NCI-H2196 (cell line): ENCODE results near the gene PTPRM.

ENCODE experiments used
- DNase-seq: peaks from one replicate; lab custom pipeline; 2025; ENCODE audit not compliant: unreplicated experiment; lab: John Stamatoyannopoulos, UW

Gene PTPRM

DNA sequence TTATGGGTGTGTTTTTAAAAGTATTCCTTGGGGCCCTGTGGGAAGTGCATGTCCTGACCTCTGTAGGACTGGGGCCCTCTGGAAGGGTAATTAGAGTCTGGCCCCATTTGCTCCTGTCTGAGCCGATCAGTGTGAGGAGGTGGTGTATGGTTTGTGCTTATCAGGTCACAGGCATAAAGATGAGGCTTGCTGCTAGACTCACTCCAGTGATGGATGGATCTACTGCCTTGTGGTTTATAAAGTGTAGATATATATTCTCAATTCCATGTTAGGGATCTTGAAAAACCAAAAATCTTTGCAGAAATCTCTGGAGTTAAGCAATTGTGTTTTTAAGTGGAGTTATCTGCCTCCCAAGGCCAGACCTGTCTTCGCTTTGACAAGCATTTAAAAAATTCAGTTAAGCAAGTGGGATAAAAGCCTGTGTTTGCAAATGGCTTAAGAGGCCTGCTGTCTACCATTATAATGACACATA is 182.4 kb downstream of the PTPRM start:
- no peak for DNase-seq

DNA sequence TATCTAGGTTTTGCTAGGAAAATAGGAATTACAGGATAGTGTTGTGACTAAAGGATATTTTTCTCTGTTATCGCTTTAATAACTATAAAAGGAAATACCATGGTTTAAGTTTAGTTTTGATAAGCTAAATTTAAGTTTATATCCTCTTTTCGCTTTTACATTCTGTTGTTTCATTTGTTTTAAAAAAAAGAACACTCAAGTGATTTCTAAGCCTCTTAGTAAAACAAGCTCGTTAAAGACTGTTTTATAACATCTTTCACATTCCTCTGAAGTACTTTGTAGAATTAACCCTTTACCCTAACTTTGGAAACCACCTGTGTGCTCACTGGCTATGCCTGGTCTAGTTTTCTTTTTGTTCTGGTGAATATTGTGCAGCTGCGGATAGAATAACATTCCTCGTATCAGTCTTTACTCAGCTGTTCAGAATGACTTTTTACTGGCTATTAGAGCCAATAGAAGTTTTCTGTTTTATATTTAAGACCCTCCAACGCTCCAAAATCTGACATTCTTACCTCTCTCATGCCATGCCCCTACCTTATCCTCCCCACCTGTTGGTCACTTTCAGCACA is 183.1 kb downstream of the PTPRM start:
- no peak for DNase-seq

DNA sequence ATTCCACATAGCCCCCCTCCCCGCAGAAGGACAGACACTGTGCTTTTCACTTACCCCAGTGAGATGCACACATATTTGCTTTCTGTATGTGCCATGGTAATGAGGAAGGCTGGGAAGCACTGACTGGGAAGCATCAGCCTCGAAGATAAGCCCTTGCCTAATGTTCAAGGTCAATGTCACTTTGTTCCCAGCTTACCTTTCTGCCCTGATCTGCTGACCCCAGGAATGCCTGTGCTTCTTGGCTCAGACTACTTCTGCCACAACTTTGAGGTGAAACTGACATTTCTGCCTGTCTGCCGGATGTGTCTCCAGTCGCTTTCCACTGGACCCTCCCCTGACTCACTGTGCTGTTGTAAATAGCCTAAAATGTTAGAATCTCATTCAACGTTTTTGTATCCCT is 183.8 kb downstream of the PTPRM start:
- no peak for DNase-seq

DNA sequence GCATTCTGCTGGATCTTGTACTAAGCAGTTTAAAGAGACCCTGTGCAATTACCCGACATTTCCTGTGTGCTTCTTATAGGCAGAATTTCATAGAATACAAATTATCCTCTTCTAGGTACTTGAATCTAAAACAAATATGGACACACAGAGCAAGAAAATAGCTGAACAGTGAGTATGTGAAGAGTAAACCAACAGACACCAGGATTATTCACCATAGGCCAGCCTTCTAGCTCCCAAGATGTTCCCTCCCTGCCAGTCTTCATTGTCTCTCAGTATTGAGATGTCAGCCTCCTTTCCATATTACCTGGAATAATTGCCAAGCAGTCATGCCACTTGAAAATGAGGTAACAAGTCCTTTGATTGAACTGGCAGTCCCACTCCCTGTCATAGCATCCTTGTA is 187.1 kb downstream of the PTPRM start:
- no peak for DNase-seq

DNA sequence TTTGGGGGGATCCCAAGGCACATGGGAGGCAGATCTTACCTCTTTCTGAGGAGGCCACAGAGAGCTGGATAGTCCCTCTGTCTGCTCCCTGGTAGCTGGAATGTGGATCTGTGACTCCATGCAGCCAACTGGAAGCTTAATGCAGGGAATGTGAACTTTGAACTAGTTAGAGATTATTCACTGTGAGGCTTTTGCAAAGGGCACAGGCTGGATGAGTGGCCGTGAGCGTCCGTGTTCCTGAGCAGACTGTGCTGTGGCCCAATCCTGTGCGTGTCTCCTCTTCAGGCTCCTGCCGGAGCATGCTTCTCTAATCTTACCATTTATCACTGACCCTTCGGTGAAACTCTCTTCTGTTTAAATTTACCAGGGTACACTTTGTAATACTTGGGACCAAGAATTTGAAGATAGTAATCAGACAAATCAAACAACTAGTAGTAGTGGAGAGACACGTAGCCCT is 187.6 kb downstream of the PTPRM start:
- DNase-seq, result no peak

DNA sequence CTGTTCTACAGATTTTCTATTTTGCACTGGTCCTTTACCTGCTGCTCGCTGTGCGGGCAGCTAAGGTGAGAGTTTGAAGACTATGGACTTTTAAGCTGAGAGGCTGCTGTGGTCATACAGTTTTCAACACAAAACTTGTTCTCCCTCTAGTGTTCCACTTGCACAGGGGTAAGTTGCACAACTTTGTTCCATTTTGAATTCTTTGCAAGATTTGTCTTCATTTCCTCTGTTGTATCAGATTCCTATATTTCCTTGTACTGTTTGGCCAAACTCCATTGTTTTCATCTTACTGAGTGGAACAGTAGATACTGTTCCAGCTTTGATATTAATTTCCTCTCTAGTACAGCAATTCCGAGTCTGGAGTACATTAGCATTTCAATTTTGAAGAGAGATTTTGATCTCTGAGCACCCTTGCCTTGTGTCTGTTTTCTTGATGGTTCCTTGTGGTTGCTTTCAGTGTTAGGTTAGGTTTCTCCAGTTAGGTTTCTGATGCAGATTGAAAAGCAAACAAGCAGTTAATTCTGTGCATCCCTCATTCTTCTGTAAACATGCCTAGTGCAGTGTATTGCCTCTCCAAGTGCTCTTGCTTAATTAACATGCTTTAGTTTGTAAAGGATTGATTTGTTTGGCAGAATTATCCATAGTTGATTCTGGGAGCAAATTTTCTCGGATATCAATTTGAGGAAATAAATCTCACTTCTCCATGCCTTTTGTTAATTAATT is 188.8 kb downstream of the PTPRM start:
- no peak for DNase-seq

DNA sequence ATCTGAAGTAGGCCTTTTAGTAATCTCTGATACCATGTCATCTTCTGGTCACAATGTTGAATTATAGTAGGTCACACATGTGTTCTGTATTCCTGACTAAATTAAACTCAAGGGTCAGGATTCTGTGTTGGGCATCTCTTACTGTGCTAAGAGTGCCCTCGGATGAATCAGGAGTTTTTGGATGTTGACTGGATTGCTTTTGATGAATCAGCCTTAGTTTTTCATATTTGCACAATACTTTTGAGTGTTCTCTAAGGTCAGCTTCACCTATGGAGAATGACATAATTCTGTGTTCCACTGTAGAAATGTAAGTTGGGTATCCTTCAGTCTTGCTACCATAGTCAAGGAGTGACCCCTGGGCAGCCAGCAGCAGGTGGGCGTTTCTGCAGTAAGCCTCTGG is 190.1 kb downstream of the PTPRM start:
- DNase-seq, result no peak

DNA sequence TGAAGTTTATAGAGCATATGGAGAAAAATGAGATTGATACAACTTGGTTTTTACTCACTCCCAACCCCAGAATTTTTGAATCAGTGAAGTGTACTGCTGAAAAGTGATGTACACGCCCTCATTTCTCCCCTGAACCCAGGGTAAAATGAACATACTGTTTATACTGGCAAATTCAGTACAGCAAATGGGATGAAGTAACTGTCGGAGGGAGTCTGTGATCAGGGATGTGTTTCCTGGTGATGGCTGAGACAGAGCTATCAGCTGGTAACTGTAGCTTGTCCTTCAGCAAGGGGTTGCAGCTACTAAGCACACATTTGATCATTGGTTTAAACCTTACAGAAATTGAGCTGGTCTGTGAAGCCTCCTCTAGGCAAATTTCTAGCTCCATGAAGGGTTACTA is 191.6 kb downstream of the PTPRM start:
- DNase-seq, result no peak

DNA sequence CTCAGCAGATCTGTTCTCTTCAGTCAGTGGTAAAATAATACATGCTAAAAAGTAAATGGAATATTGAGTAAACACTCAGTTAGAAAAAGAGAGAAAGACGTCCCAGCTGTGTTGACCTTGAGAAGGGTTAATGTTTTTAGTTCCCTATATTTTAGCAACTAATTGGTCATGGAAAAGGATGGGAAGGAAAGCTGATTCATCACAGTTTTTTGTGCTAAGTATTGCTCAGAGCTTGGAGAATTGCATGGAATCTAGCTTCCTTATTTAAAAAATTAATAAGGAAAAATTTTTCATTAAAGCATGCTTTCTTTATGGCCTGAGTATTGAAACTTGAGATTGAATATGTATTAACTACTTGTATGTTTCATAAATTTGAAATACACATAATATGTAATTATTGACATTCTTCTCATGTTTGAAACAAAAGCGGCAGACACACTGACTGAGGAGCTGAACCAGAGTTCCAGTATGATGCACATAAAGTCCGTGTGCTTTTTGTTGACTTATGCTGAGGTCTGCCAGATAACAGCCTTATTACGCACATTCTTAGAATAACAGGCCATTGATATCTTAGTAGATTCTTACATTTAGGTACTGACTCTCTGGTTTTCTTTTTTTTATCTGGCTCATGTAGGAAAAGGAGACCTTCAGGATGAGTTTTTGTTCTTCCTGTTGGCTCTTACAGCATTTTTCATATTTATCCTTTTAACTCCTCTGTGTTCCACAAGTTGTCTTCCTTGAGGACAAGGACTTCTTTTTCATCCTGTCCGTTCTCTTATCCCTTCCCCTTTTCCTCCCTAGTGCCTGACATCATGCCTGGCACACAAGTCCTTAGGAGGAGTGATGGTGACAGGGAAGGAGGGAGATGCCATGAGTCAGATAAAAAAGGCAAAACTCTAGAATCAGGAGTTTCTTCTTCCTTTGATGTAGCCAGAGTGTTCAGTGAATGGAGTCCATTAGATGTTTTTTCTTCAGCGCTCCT is 194.1 kb downstream of the PTPRM start:
- DNase-seq, result no peak

DNA sequence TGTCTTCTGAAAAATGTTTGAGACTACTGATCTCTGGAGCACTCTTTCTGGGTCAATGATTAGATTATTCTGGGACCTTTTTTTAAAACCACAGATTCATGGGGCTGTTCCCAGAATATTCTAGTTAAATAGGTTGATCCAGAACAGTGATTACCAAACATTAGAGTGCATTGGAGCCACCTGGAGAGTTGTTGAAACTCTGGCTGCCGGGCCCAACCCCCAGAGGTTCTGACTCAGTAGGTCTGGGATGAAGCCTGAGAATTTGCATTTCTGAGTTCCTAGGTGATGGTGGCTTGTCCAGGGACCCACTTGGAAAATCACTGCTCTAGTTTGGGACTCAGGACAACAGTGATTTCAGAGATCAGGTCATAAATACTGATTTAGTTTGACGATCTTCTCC is 197.3 kb downstream of the PTPRM start:
- DNase-seq, result no peak

DNA sequence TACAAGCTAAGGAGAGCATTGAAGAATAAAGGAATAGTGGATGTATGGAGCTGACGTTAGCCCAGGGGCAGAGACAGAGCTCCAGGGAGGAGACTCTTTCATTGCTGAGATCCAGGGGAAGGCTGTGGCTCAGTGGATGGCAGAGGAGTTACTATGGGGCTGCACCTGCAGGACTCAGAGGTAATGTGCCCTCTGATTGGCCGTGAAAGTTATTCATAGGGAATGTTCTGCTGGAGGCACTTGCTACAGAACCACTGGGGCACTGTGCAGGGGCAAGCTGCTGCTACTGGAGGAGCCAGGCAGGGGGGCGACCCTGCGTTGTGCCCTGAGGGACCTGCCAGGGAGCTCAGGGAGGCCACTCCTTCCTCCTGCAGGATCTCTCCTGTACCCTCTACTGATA is 199.2 kb downstream of the PTPRM start:
- no peak for DNase-seq

DNA sequence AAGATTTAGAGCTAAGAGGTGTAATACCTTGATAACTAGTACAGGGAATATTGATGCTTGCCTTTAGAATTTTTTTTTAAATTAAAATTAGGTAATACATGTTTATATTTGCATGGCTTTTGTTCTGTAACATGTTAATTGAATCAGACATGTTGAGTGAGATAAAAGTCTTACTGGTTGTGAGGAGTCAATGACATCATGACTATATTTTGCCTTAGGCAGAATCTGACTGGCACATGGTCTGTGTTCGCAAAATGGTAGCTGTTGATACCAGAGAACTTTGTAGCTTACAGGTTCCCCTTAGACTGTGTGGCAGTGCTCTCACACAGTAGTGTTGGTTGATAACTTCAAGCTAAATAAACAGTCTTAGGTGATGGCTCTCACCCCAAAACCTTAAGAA is 199.7 kb downstream of the PTPRM start:
- no peak for DNase-seq

DNA sequence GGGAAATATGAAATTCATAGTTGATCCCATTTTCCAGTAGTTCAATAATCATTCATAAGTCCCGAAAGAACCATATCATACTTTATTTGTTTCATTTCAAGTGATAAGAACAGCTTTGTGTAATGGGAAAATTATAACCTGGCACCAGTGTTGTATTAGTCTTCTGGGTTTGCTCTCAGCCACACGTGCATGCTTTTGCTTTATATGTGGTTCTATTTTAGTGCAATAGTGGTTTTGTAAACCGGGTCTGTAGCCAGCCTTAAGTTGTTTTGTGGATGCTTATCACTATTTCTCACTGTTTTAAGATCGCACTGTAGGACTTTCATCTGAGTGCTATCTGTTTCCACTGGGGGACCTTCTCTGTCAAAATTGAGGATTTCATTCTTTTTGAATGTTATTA is 203.8 kb downstream of the PTPRM start:
- DNase-seq, result no peak

DNA sequence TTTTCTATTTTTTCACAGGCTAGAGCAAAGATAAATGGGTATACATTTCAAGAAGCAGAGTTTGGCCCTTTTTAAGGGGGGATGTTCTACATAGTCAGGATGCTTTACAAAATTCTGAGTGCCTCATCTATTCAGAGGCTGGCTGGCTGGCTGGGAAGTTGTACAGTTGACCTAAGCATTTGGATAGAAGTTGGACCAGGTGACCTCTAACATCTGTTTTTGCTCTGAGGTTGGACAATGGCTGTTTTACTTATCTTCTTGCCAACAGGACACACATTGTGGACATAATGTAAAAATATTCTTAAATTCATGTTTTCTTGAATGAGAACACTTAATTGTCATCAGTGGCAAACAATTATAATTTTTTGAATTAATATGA is 205.4 kb downstream of the PTPRM start:
- DNase-seq, result no peak

DNA sequence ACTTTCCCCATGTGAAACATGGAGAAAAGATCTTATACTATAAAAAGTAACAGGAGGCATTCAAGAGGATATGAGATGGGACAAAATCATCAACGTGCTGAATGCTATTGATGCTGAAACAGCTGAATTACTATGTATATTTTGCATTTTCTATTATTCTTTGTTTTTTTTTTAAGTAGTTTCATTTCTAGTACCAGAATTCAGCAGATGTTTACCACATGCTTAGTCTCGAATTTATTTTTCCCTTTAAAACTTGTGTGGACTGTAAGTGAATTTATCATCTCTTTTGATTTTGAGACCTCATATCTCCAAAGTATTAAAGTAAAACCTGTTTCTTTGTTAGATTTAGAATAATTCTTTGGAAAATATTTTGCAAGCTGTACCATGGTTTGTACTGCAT is 205.8 kb downstream of the PTPRM start:
- DNase-seq, result no peak

DNA sequence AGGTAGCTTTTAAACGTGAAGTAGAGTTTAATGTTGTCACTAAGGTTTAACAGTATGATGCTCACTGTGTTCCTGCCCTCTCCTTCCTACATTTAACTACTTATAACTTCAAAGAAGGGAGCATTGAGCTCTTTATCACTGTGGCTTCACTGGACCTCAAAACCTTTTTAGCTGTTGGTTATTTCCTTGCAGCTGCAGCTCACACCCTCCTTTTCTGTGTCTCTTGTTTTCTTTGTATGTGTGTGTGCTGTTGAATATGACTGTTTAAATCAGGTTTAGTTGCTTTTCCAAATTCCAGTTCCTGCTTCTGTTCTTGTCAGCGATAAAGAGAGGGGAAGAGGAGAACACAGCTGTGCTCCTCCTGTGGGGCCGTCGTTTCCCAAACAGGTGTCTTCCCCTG is 208.0 kb downstream of the PTPRM start:
- DNase-seq, result no peak

DNA sequence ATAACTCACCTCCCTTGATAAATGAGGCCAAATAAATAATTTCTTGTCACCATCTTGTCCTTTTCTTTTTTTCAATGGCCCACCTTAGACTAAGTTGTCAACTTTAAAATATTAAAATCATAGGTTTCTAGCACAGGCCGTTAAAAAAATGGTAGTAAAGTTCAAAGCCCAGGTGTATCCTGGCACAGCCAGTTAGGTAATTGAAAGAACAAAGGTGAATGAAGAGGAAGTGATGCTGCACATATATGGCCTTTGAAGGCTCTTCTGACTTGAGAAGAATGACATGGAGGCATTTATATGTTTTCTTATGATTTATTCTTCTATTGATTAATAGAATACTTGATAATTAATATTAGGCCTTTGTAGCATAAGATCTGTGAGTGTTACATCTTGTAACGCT is 208.7 kb downstream of the PTPRM start:
- DNase-seq, result no peak

DNA sequence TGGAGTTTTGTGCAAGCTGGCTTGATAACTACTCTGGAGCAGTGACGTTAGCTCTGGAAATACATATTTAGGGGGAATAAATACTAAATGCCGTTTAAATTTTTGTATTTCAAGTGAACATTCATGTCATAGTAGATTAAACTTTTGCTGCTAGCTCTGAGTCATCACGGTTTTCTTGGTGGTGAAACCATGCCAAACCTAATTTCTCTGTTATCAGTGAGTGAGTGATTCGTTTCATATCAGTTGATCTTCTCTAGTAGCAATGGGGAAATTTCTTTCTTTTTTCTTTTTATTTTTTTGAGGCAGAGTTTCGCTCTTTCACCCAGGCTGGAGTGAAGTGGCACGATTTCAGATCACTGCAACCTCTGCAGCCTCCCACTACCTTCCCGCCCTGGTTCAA is 211.1 kb downstream of the PTPRM start:
- DNase-seq, result no peak

DNA sequence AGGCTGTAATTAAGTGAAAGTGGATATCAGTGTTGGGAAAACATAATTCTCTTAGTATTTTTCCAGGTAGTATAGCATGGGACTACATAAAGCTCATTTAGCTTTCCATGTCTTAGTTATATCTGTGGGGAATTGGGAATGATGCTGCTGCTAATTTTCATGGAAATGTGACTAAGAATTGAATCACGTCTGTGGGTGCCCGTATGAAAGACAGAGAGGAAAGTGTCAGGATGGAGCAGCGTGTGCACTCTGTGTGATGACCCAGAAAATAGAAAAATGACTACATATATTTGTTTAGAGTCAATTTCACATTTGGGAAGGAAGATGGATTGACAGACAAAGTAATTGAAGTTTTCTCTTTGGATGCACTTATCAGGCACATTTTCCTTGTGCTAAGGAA is 212.1 kb downstream of the PTPRM start:
- DNase-seq, result no peak

DNA sequence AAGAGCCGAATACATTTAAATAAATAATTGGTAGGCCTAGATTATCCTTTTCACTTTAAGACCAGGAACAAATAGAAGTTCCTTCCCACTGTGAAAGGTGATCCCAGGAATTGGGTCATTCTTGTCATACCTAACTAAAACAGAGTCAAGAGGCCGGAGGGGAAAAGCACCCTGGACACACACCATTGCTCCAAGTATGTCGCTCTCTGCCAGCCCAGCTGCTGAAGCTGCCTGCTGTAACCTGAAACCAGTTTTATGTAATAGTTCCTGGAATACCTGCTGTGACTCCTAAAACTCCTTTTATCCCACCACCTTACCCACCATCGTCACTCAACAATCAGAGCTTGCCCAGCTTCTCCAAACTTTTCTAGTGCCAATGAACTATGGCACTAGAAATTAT is 217.1 kb downstream of the PTPRM start:
- DNase-seq, result no peak

DNA sequence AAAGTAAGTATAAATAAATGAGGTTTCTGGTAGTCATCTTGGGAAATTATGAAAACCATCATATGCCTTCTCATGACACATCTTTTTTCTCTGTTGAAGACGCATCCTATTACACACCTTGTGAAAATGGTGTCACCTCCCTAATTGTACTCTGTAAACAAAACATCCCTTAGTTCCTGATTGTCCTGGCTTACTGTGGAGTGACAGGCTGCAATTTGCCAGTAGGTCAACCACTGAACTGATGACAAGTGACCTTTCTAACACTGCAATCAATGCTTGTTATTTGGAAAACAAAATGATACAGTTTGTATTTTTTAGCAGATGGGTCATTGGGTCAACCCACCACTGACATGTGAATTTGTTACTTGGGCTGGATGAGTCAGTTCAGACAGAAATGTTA is 219.5 kb downstream of the PTPRM start:
- no peak for DNase-seq

DNA sequence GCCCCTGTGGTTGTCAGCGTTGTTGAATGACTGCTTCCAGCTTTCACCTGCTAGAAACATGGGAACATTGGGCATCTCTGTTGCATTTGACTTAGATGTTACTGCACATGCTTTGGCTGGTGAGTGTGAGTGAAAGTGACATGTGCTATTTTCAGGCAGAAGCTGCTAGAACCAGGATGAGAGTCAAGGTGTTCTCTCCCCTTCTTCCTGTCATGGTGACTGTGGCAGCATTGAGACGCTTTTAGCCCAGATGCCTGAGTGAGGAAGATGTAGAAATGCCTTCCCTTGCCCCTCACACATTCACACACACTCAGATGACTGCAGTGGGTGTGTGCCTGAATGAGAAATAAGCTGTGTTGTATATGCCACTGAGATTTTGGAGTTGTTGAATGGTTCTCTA is 220.2 kb downstream of the PTPRM start:
- no peak for DNase-seq
